AG04450 (cell line): ENCODE data around the gene HDDC2. TPM values are rescaled to one million over a fixed set of nuclear protein-coding genes. Genes with fewer than 3 reads are reported as not detected.

ENCODE experiments used
- CTCF ChIA-PET: fragments of 300-600, 350-600 bp; formaldehyde crosslinking; extraction: SDS; loops from one replicate; lab custom pipeline; 2022; ENCODE audit warnings: antibody characterized with exemption, inconsistent platforms; lab: Charles Lee
- POLR2A ChIA-PET: fragments of 350-600 bp; formaldehyde crosslinking; extraction: SDS; loops from one replicate; lab custom pipeline; 2021; ENCODE audit warnings: antibody characterized with exemption, inconsistent platforms; lab: Yijun Ruan, JAX
- DNase-seq: peaks from one replicate; pipeline ENCODE4 v3.0.0-alpha.2; 2011; ENCODE audit warnings: low read depth, low spot score
- H3K27ac ChIP-seq: one replicate; pipeline ENCODE4 v1.5.1; 2012; ENCODE audit warnings: low read depth, low read length, control low read depth
- H3K27me3 ChIP-seq: one replicate; pipeline ENCODE4 v1.6.0; 2012; ENCODE audit warnings: low read length; ENCODE audit not compliant: control insufficient read depth, insufficient read depth
- H3K4me3 ChIP-seq: 2 replicates; pipeline ENCODE4 v1.5.1; 2011; ENCODE audit warnings: mild to moderate bottlenecking, low read depth, low read length, control low read depth
- H3K9me3 ChIP-seq: 2 replicates; pipeline ENCODE4 v1.5.1; 2012; ENCODE audit warnings: low read length; ENCODE audit not compliant: control insufficient read depth, insufficient read depth
- CTCF ChIP-seq: IDR thresholded peaks from 2 replicates; pipeline ENCODE4 v1.5.1; 2011; ENCODE audit warnings: low read depth, low read length, control low read depth, inconsistent platforms
- polyA plus RNA-seq: library from polyadenylated mRNA; depleted of rRNA; stranded (reverse); fragments of >200 nt; gene quantifications from 2 replicates; pipeline ENCODE4 v1.2.3, GENCODE V29; 2011

HDDC2 gene
- polyA plus RNA-seq, 1 experiment = 116 TPM

GRCh38 chr6:125252891-125253290 lies 48.9 kb downstream of the HDDC2 start:
- ChIA-PET POLR2A (no interaction called here), CTCF (interaction anchor here (0.6 to 1.5 kb wide), 5 partner anchors 60 to 552 kb away, joined by 3 to 4 read pairs (median 3); no protein-coding TSS in a partner anchor)
- no peaks in the 10 kb centered on the region for H3K9me3 ChIP-seq
- DNase-seq = no peak
- TF ChIP-seq CTCF = no peak
- H3K27ac ChIP-seq = no peak overlapping the region
- no peaks in the 10 kb centered on the region for H3K27me3 ChIP-seq
- no peak overlapping the region for H3K4me3 ChIP-seq

DNA sequence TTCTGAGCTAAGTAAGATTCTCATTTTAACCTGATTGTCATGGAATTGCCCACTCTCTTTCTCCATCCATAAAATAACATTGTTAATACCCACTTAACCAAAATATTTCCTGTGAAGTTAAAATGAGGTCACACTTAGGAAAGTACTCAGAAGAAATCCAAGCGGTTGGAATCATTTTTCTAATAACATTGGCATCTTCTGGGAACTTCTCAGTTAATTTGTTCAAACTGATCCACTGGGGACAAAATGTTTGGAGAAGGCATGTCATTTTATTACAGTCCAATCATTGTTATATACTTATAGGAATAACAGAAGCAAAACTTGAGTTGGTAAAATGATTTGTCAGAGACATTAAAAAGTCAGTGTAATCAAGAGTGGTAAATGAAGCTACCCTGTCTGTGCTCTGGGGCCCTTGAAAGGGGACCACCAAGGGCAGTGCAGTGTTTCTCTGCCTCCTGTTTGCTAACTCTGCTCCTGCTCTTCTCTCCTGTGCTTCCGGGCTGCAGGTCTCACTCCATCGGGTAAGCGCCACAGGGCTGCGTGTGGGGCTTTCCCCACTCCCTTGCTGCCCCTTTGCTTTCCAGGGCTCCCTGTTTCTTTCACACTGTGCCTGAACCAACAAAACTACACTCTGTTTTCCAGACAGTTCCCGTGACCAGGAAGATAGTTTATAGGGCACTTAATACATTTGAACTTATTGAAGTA lies 50.1 kb downstream of the HDDC2 start:
- CTCF ChIA-PET = interaction anchor here (0.9 to 2.1 kb wide), 4 partner anchors 137 to 502 kb away, joined by 3 to 4 read pairs (median 3); no protein-coding TSS in a partner anchor
- Histone ChIP-seq H3K4me3 (no peak overlapping the region), H3K27me3 (no peaks in the 10 kb centered on the region), H3K27ac (no peak overlapping the region), H3K9me3 (no peaks in the 10 kb centered on the region)
- POLR2A ChIA-PET = no interaction called here
- DNase-seq = no peak
- TF ChIP-seq CTCF = no peak

DNA sequence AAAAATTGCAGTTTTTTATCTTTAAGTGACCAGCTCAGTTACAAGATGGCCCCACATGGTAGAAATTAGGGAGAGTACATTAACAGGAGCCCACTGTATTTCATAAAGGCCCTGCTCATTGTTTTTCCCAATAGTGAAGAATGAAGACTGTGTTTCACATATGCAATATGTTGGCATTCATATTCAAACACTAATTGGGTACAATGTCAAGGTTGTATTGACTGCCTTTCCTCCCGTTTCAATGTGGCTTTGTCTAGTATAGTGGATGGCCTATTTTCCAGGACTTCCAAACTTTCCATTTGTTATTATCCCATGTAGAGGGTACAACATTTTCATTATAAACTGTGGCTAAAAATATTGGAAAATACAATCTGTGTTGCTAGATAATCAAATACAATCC lies 51.3 kb downstream of the HDDC2 start:
- ChIA-PET POLR2A (no interaction called here), CTCF (interaction anchor here (2.1 kb wide), 1 partner anchor 136 kb away, joined by 4 read pairs; no protein-coding TSS in a partner anchor)
- Histone ChIP-seq H3K9me3 (no peaks in the 10 kb centered on the region), H3K4me3 (no peak overlapping the region), H3K27ac (no peak overlapping the region), H3K27me3 (no peaks in the 10 kb centered on the region)
- no peak for DNase-seq
- TF ChIP-seq CTCF = no peak

DNA sequence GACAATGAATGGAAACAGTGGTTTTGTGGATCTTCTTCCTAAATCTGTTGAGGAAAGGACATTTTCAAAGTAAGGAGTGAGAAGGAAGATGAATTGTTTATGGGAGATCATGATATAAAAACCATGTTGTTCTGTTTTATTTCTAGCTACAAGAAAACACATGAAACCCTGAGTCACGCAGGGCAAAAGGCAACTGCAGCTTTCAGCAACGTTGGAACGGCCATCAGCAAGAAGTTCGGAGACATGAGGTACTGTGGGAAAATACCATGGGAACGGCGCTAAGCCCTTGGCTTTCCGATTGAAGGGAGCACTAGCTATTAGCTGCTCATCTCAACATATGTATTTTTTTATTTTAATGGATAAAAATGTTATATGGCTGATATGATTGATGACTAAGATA lies 53.6 kb downstream of the HDDC2 start:
- CTCF ChIA-PET = interaction anchor here (0.5 kb wide), 1 partner anchor 24 kb away, joined by 3 read pairs; no protein-coding TSS in a partner anchor

More for the DNA sequence above, 53.6 kb downstream of the HDDC2 start:
- POLR2A ChIA-PET = no interaction called here
- Histone ChIP-seq H3K27me3 (no peaks in the 10 kb centered on the region), H3K27ac (no peak overlapping the region), H3K9me3 (no peaks in the 10 kb centered on the region), H3K4me3 (no peak overlapping the region)
- no peak for TF ChIP-seq CTCF
- DNase-seq = no peak
